HG02759 (cell line): ENCODE measurements around the gene ZNRD2.

Experiments
- ATAC-seq: cut with Tn5 transposase; IDR thresholded peaks from one replicate; pipeline ENCODE4 v1.9.1; 2021; ENCODE audit warnings: mild to moderate bottlenecking, moderate library complexity; ENCODE audit not compliant: unreplicated experiment

ZNRD2 gene

GRCh38 chr11:65584723-65585171 lies 14.5 kb downstream of the ZNRD2 start:
- no peak for ATAC-seq

- ATAC-seq, result no peak
These were observed 15.3 kb downstream of the ZNRD2 start for GRCh38 chr11:65585396-65586246.

- no peak for ATAC-seq
These were observed 16.0 kb downstream of the ZNRD2 start for GRCh38 chr11:65586247-65586630.

- no peak for ATAC-seq
These were observed 16.4 kb downstream of the ZNRD2 start for GRCh38 chr11:65586676-65587075.

GRCh38 chr11:65588199-65589054 lies 18.1 kb downstream of the ZNRD2 start:
- ATAC-seq, result peak; percentile 78

- ATAC-seq, result no peak
These were observed 19.4 kb downstream of the ZNRD2 start for GRCh38 chr11:65589444-65590239.

GRCh38 chr11:65590240-65590738 lies 20.0 kb downstream of the ZNRD2 start:
- no peak for ATAC-seq

GRCh38 chr11:65591939-65592857 lies 21.9 kb downstream of the ZNRD2 start:
- ATAC-seq, result no peak

GRCh38 chr11:65592858-65593517 lies 22.7 kb downstream of the ZNRD2 start:
- no peak for ATAC-seq

- ATAC-seq, result no peak
These were observed 23.5 kb downstream of the ZNRD2 start for GRCh38 chr11:65593518-65594414.

- no peak for ATAC-seq
These were observed 24.9 kb downstream of the ZNRD2 start for GRCh38 chr11:65595131-65595530.

GRCh38 chr11:65595543-65596281 lies 25.4 kb downstream of the ZNRD2 start, which contains the start of gene KCNK7:
TSS of gene KCNK7 (minus strand) at chr11:65595800. CDS start at chr11:65595772, 28 bp downstream.
- no peak for ATAC-seq

- no peak for ATAC-seq
These were observed 26.2 kb downstream of the ZNRD2 start for GRCh38 chr11:65596520-65596919.

- ATAC-seq, result no peak
These were observed 28.0 kb downstream of the ZNRD2 start for GRCh38 chr11:65598258-65598699.

- ATAC-seq, result no peak
These were observed 29.1 kb downstream of the ZNRD2 start for GRCh38 chr11:65599216-65599954.

- no peak for ATAC-seq
These were observed 29.6 kb downstream of the ZNRD2 start for GRCh38 chr11:65599955-65600246.

- no peak for ATAC-seq
These were observed 34.0 kb downstream of the ZNRD2 start for GRCh38 chr11:65604258-65604657.
